NCI-H345 treated with DMSO at 0.1 percent for 48 hours (cell line): ENCODE data around the gene KIRREL3.

Experiments
- DNase-seq: peaks from one replicate; lab custom pipeline; 2025; ENCODE audit not compliant: unreplicated experiment; lab: John Stamatoyannopoulos, UW

The KIRREL3 gene

DNA sequence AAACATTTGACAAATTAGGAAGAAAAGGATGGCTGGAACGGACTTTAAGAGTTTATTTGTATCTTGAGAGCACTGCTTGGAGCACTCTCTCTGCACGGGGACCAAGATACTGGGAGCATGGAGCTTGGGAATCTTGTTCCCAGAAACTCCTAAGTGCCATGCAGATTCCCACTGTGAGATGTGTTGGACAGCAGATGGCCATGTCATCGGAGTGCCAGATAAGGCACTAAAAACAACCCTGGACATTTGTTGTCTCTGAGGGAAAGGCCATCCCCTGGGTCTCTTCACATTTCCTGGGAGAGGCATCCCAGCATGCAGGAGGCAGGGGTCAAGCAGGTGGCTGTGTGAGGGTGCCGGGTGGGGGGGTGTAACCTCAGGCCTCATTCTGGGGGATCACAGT is 2.9 kb downstream of the KIRREL3 start:
- no peak for DNase-seq

DNA sequence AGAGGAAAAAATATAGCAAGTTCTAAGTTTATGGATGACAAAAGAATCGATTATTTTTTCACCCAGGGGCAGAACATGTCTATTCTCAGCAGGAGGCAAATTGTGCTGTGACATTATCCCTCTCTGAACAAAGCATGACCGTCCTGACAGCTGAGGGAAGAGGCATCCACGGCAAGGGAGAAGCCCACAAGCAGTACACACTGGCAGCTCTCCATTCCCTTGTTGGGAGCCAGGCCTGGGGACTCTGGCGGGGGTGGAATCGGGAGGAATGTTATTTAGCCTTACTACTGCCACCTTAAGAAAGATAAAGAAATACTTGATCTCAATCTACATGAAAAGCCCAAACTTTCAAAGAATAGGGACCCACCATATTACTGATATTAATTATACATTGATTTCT is 3.4 kb downstream of the KIRREL3 start:
- peak; percentile 35 for DNase-seq

DNA sequence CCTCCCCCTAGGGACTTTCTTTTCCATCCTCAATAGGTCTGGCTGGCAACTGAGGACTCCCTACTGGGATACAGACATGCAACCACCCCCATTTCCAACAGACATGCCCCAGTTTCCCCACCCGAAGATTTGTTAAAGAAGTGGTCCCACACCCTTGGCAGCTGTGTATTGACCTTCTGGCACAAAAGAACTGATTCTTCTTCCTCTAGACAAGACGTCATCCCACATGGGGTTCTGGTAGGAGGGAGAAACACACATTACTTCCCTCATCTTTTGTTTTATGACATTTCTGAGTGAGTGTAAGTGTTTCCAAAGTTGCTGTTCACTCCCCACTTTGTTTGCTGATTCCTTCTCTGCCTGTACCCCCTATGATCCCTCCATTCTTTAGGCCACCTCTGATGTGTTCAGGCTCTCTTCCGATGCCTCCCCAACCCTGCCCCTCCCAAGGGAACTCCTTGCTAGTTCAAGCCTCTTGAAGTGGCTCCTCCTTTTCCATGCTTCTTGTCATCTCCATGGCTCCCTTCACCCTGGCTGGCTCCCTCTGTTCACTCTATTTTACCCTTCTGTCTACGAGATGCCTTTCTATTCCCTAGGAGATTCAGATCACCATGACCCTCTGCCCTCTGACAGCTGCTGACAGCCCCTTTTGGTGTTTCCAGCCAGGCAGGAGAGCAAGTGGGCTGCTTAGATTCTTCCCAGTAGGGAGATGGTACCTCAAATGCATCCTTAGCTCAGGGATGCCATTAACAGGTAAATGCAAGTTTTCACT is 4.3 kb downstream of the KIRREL3 start:
- no peak for DNase-seq

DNA sequence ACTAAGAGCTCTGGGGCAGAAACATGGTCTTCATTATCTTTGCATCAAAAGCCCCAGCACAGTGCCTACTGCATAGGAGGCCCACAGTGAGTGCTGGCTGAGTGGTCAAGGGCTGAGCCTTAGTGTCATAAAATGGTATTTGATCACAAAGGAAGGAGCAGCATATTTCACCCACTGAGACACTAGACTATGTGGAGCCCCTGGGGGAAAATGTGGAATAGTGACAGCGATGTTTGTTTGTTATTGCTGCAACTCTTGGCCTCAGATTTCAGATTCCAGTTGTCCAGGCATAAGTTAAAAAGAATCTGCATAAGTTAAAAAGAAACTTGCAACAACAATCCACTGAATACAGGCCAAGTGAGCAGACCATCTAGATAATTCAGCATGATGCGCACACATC is 7.0 kb downstream of the KIRREL3 start:
- no peak for DNase-seq

DNA sequence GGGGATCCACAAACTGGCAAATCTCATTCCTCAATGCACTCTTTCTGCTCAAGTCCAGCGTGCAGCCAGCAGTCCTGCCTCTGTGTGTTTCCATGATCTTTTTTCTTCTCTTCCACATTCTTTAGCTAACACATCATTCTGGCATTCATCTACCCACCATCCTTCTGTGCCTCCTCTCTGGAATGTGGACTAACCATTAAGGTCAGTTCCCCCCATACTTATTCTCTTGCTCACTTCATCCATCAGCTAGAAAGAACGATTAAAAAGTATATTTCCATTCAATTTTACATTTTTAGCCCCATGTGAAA is 7.8 kb downstream of the KIRREL3 start:
- DNase-seq, result no peak

DNA sequence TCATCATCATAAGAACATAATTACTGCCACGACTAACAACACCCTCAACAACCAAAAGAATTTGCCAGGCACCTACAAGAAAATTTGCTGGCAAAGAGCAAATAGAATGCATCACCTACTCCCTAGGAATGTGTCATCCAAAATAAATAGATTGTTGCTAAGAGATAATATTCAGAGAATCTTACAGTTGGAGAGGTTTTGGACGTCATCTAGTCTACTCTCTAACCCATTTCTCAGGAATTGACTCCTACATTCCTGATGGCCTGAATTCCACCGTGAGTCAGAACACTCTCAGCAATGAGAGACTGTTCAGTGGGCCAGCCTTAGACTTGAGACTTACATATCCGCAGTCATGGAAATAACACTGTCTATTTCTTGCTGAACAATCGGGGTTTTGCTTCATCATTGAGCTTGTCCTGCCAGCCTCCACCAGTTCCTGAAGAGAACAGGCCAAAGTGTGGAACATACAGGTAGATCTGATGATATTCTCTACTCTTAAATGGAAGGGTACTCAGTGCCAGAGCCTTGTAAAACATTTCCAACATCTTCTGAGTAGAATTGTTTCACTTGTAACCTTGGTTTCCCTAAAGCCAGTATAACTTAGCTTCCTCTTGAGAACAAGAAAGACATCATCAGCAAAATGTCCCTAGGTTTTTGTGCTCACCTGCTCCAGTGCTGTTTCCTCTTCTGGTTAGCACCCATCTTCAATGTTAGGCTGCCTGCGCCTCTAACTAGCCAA is 8.3 kb downstream of the KIRREL3 start:
- no peak for DNase-seq

DNA sequence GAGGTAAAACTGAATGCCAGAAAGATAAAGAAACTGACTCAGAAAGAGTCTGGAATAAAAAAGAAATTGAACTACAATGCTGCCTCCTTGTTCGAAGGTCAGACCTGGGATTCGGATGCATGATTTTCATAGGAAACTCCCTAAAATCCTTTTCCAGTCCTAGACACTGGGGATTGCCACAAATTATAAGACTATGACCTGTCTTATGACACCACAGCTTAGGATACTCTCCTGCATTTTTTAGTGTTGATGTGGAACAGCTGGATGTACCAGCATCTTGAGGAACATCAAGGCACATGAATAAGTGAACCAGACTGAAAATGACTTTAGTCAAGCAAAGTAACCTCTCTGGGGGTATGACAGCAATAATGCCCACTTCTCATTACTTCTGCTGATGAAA is 9.0 kb downstream of the KIRREL3 start:
- no peak for DNase-seq

DNA sequence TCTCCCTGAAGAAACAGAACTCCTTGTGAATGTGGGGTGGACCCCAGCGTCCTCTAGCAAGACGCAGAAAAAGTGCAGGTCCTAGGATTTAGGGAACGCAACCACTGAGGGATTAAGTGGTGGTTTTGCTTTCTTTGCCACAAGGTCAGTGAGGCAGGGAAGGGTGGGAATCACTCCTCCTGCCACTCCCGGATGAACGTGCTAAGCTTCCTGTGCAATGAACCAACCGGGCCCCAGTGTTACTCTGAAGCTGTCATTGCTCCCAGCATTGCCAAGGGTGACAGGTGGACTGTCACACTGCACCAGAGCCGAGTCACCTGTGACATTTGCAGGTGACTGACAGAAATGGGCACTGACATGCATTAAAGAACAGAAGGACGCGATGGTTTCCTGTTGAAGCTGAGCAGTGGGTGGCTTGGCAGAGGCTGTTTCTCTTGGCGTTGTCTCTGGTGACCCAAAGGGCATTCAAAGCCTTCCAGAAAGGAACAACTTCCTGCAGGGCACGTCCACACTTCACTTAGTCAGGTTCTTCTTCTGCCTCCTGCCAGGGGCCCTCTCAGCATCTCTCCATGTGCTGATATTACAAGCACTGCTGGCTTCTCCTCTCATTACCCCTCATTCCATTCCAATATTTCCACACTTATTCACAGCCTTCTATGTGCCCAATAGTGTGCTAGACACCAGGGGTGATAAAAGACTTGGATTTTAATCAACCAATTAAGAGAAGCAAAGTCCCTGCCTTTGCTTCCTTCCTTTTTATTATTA is 9.7 kb downstream of the KIRREL3 start:
- no peak for DNase-seq

DNA sequence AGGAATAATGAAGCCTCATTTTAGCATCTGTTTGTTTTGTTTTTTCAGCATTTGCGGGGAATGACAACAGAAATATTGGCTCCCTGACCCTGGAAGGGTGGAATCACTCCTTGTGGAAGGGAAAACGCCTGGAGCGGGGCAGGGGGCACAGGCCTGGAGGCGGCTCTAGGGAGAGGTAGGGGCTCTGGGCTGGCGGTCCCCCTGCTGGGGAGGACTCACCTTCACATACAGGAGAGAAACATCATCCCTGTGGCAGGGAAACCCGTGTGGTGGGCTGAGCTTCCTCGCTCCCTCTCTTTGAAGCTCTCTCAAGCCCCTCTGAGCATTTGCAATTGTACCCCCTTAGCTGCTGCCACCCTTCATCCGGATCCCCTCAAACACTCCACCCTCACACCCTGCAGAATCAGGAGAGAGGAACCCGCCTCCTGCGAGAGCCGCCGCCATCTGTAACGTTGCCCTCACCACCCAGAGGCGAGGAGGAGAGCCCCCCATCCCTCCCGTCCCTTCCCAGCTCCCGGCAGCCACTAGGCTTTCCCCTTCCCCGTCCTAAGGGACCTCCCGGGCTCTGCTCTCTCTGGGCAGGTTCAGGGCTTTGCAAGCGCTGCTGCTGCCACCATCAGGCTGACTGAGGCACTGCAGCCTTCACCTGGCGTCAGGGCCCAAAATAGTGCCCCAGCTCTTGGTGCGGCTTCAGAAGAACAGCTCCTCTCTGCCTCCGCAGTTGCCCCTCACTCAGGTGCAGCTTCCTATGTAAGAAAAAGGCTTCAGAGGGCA is 10.4 kb downstream of the KIRREL3 start:
- DNase-seq, result peak; percentile 54

DNA sequence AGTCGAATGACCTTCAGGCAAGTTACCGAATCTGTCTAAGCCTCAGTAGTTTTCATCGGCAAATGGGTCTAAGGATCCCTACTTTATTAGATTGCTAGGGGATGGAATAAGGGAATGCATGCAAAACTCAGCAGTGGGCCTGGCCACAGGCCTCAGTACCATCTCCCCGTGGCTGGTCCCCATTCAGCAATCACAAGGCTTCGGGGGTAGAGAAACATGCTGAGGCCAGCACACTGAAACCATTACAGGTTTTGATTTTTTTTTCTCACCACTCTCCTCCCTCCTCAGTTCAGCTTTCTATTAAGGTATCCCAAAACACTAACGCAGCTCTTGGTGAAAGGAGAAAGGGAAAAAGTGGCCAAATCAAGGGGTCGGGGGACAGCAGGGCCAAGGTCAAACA is 11.9 kb downstream of the KIRREL3 start:
- DNase-seq, result no peak

DNA sequence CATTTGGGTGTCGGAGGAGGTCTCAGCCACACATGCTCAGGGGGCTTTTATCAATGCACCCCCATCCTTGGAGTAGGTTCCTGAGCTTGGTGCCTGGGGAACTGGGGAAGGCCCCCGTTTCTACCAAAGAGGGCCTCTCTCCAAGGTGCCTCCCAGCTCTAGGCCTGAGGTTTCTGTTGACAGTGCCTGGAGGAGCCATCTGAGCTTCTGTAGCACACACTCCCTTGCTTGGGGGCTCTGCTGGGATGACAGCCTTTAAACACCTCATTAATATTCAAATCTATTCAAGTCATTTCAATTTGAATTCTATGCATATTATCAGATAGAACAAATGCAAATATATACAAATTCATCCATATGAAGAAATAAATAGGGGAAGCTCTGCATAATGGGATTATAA is 18.9 kb downstream of the KIRREL3 start:
- no peak for DNase-seq

DNA sequence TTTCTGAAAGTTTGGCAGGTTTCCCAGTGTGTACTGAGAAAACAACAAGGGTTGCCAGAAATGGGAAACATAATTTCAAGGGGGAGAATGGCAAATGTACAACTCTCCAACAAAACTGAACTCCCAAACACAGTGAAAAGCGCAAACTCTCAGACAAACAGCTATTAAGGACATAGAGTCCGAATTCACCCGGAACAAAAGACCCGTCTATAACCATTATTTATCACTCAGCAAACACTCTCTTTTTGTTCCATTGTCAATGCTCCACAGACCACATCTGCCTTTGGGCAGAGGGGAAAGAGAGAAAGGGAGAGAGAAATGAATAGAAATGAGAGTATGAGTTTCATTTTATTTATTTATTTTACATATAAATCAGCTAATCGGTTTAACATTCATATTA is 21.7 kb downstream of the KIRREL3 start:
- DNase-seq, result peak; percentile 99

DNA sequence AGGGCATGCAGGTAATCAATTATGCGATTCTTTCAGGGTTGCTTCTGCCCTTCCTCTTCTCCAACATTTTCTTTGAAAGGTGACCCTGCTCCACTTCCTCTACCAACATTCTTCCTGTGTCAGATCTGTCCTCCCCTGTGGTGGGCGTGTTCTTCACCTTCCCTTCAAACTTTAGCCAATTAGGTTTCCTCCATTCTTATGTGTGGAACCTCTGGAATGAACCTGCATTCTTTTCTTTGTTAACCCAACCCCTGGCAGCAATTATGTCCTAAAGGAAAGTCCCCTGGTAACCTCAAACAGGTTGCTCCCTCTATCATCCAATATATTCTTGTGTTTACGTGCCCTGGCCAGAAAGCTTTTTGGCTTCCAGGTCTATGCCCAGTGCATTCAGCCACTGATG is 22.4 kb downstream of the KIRREL3 start:
- no peak for DNase-seq

DNA sequence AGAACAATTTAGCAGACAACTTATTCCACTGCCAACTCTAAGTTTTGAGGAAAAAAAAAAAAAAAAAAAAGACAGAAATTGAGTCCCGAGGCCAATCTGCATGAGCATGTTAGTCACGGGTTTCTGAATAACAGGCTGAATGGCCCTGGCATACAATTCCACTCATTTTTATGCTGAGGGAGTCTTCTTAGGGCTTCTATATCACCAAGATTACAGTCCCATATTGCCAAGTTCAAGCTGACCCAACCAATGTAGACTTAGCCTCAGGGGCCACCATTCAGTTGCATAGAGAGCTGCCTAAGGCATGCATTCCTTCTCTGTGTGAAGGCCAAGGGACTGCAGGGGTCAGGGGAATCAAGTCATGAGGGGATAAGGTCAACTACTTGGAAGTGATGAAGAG is 27.5 kb downstream of the KIRREL3 start:
- DNase-seq, result no peak

DNA sequence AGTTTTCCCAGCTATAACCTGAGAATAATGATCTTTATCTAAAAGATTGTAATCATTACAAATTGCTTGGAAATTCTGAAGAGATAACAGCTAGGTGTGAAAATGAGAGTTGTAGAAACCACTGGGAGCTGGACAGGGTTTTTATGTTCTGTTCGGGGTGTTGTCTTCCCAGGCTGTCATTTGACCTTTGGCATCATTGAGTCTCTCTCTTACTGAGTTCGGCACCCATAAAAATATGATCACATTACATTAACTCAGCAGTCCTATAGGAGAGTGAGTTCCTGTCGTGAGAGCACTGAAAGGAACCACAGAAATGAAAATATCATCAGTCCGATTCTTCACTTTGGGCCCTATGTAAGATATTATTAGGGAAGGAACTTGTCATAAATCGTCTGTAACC is 29.3 kb downstream of the KIRREL3 start:
- DNase-seq, result no peak

DNA sequence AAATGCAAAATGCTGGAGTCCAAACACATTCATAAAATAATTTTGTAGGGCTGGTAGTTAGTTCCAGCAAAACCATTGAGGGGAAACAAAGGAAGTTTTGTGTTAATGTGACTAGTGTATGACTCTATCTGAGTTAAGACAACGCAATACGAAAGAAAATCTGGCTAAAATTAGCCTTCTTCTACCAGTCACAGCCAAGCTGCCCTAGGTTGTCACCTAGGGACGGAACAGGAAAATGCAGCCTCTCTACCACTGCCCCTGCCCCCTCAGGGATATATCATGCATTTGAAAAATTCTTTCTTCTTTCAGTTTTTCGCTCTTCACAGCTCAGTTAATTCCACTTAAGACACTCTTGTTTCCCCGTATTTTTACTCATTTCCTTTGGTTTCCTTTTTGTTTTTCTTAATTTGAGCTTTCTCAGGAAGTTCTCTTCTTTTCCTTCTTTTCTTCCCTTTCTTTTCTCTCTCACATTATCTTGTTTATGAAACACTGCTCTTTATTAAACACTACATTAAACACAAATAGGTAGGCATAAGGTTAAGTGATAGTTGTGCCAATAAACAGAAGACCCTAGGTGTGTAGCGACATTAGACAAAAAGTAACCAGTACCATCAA is 30.6 kb downstream of the KIRREL3 start:
- DNase-seq, result no peak

DNA sequence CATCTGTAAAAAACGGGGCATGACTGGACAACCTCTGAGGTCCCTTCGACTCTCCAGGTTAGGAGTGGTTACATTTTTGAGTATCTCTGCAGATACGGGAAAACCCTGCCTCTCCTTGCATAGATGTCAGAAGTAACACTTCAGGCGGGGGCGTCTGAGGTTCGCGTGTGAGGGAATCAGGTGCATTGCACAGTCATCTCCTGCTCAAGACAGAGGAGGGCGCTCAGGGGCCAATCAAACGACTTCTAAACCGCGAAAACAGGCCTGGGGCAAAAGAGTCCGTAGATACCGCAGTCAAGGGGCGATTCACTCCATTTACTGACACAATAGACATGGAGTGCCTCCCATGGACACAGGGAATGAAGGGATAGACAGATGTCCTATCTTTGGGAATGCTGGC is 31.7 kb downstream of the KIRREL3 start:
- no peak for DNase-seq

DNA sequence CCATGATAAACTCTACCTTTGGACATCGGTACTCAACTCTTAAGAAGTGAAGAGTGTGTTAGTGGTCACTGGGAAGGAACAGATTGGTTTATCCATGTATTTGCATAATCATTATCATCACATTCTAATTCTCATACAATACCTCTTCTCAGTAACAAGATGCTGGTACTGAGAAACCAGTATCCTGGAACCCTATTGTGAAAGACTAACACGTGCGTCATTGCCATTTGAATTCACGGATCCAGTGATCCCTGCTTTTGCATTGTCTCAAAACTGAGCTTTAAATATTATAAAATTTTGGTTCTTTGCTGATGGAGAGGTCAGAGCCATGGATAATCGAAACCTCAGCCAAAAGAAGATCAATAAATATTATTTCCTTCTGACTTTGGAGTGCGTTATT is 35.2 kb downstream of the KIRREL3 start:
- DNase-seq, result no peak

DNA sequence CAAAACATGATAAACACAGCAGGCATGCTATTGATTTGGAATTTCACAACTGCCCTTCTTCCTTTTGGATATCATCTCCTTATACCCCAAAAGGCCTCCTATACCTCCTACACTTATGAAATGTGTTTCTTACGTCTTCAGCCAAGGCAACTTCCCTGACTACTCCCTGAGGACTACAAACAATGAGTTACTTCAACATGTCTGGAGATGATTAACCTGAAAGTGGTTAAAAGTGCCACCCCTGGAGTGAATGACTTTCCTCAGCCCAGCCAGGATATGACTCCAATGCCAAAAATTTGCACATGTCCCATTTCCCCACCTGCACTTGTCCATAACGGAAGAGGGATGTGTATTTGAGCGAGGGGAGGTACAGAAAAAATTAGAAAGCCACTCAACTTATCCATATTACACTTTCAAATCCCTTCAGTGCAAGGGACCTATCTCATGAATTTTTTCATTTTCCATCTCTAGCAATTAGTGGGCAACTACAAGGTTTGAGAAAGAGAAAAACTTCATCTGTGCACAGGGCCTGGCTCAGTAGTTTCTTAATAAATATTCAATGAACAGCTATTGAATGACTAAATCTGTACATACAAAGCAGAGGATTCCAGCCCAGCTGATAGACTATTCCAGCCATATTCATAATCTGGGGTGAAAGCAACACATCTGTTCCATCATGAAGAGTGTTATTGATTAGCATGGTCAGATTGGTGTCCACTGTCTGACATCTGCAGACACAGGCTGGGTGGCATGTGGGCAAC is 36.8 kb downstream of the KIRREL3 start:
- DNase-seq, result no peak

DNA sequence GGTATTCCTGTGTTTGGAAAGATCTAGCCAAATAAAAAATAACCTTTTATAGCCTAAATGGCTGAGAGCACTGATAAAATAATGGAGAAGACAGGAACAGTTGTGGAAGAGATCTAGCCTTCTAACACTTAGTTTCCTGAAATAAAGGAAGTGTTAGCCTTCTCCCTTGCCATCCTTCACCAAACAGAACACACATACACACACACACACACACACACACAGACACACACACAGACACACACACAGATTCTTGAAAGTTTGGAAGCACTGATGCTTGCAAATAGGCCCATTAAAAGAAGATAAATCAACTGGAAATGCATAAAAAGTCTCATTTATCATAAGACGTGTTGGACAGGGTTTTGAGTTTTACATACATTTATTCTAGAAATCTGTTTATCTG is 37.5 kb downstream of the KIRREL3 start:
- DNase-seq, result no peak
